GM04503 (cell line): Measurements from ENCODE around the gene PTPRD.

ENCODE experiments used
- DNase-seq: peaks from one replicate; pipeline ENCODE4 v3.0.0-alpha.2; 2012; ENCODE audit warnings: low read depth

The PTPRD gene

DNA sequence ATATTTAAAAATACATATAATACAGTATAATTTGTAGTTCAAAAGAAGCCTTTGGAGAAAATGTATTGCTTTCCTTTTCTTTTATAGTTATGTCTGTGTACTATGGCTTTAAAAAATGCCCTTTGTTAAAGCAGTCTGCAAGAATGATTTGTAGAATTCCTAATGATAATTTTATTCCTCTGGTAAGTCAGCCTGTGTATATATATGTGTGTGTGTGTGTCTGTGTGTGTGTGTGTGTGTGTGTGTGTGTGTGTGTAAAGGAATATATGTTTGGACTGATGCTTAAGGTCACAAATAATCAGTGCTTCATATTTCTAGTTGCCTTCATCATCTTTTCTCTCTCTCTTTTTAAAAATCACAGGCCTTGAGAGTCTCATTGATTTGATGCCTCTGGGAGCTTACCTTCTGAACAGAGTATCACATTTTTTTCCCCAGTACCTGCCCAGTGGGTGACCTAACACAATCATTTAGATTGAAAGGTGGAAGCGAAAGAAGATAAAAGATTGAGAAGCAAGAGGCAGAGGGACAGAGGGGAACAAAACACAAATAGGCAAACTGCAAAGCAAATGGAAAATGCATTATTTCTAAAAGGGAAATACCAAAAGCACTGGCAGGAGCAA, 2104.0 kb downstream of the PTPRD start:
- DNase-seq = no peak

DNA sequence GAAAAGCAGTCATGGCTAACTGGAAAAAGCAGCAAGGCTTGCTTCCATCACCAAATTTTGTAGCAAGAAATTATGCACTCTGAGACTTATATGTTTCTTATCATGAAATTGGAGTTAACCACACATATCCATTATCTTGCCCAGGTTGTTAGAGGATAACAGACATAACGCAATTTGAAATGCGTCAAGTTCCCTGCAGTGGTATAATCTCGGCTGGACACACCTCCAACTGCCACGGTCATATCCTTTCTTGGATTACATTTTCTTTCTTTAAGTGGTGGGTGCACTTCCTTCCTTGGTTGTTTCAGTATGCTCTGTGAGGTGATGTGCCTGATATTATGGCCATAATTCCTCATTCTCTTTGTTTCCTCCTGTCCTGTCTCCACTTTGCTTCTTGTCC, 2118.2 kb downstream of the PTPRD start:
- DNase-seq = no peak

DNA sequence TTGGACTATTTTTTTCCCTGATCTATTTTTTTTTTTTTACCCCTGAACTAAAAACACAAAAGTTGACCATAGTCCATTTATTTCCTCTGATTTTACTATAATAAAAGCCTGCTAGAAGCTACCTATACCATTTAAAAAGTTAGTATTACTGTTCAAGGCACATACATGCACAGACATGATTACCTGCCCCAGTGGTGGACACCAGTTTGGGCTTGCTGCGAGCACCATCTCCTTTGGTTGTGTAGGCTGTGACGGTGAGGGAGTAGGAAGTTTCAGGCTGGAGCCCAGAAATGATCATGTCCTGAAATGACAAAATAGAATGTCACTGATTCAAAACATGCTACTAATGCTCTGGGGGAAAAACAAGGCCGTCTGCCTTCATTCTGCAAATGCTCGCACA, 2120.1 kb downstream of the PTPRD start:
- no peak for DNase-seq

DNA sequence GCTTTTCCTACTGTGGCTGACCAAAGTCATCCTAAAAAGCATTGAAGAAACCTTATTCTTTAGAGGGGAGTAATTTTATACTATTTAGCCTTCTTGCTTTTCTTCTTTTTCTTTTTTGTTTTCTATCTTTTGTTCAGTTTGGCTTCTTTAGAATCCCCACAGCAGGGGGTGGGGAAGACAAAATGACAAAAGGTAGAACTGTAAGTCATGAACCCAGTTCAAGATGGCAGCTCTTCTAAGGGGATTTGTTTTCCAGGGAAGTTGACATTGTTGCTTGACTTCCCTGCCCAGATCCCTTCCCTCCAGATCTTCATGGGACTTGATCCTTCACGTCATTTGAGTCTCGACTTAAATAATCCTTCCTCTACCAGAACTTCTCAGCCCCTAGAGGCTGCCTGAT, 2120.8 kb downstream of the PTPRD start:
- no peak for DNase-seq

DNA sequence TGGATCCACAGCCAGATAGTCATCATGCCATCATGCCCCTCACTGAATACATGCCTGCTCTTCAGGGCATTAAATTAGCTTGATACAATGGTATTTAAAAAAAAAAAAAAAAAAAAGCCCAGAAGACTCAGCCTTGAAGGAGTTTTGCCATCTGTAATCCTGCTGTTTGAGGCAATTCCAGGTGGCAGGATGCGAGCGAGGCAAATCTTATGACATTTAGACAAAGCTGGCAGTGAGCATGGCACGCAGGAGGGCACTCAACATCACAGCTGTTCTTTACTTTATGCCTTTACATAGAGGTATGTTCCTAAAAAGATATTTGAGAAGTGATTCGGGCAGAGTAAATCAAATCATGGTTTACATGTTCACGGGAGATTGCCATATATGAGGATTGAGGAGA, 2121.2 kb downstream of the PTPRD start:
- no peak for DNase-seq

DNA sequence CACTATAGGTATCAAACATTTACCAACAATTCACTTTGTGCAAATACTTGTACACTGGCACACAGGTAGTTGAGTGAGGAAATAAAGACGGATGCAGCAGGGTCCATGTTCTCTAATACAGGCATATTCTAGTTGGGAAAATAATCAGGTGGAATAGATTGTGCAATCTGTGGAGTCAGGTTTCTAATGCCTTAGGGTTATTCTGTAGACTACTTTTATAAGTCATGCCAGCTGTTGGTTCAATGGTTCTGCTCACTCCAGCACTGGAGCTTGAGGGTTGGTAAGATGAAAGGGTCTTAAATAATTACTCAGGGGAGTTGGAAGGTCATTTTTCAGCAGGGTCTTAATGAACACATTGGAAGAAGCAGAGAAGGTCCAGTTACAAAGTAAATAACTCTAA, 2123.0 kb downstream of the PTPRD start:
- no peak for DNase-seq

DNA sequence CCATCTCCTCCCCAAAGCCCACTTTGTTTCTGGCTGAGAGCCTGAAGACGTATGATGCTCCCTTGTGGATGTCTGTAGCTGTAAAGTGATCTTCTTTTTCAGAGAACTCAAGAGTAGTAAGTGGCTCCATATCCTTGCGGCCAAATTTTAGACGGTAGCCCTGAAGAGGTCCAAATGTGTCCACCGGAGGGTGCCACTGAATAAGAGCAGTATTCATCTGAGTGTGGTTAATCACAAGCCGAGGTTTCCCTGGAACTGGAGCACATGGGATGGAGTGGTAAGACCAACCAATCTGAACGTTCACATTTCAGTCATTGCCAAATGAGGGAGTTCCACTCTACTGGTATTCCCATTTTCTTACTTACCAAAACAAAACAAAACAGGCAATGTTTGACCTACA, 2126.7 kb downstream of the PTPRD start:
- DNase-seq = no peak

DNA sequence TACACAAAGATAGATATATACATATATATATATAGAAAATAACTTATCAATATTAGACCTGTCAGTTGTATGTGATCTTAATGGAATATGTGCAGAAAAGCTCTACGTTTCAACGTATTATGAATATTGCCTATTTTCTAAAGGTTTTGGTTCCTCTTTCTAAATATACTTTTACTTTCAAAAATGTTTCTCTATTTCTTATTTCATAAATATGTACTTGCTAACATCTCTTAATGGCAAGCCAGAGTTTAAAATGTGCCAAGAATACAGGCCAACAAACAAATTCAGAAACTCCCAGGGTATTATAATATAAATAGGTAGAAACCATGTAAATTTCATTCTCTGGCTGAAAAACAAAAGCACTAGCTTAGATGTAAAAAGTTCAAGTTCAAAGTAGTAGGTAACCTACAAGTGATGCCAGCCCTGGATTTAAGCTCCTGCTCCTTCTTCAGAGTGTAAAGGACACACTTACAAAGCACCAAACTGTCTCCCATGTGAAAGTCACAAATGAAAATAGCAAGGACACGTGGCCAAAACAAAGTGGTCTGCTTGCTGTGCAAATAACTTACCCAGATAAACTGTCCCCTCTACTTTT, 2128.1 kb downstream of the PTPRD start:
- no peak for DNase-seq

DNA sequence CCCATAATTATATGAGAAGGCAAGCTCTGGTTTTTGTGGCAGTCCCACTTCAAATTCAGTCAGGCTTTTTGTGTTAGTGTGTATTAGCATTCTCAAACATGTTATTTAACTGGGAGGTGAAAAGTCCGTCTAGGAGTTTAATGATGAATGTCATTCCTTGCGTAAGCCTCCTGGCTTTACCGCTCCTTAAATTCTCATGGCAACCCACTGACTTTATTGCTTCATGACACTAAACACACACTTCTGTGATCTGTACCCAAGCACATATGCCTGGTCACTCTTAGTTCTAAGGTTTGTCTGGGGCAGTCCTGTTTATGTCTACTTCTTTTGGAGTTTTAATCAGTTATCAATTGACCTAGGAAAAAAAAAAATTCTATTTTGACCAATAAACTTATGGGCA, 2135.4 kb downstream of the PTPRD start:
- no peak for DNase-seq

DNA sequence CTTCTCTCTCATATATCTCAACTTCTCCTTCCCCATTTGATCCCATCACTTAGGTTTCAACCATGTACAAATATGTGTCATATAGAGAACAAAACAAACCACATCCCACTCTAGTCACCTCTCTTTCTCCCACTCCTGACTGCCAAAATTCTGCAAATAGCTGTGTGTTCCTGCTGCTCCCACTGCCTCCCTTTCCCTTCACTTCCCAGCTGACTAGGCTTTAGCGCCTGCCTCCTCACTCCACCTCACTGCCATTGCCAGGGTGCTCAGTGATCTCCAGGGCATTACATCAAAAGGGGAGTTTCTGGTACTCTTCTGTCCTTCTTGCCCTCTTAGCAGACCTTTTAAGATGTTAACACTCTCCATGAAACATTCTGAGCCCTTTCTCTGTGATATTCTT, 2137.9 kb downstream of the PTPRD start:
- DNase-seq = no peak

DNA sequence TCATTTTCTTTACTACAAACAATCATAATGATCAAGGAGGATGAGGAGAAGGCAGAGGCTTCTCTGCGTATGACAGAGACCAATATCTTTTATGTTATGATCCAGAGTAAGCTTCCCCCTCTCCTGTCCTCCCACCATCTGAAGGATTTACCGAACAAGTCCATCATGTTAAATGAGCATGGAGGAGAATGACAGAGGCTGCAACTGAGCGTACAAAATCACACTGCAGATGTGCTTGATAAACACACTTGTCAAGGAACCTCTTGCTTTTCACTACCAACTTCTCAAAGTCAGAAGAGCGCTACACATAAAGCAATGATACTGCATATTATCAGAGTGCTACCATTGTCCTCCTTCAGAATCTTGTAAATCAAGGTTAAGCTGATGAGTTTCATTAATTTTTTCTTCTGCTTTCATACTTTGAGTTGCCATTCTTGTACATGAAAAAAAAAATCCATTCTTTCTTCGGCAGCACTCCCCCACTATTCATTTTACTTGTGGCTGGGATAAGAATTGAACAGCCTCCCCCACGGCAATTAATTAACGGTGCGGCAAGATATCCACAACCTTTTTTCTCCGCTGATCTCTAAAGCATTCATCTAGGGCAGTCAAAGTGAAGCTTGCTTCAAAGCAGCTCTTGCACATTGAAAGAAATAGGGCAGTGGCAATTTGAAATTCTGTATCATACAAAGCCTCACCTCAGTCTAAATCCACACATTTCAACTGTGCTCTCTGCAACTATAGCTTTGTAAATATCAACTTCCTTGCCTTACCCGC, 2139.4 kb downstream of the PTPRD start:
- DNase-seq = no peak

DNA sequence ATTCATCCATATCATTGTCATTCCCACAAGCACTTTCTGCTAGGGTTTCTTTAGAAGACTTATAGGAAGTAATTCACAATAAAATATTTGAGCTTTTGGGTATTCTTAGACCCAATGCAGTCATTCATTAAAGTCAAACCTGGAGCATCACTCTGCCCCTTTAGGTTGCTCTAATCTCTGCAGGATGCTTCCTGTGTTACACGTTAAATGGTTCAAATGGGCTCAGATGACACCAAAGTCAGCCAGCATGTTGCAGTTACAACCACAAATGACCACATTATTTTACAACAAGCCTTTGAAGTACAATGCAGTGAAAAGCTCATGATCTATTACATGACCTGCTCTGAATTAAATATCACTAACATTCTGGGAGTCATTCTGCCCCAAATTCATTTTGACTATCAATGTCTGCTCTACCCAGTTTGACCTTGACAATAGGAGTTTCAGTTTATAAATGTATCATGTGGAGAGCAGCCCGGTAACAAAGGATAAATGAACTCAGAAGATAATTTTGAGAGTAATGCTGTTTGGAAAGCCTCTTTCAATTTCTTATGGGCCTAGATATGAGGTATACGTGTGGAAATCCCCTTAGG, 2144.7 kb downstream of the PTPRD start:
- no peak for DNase-seq

DNA sequence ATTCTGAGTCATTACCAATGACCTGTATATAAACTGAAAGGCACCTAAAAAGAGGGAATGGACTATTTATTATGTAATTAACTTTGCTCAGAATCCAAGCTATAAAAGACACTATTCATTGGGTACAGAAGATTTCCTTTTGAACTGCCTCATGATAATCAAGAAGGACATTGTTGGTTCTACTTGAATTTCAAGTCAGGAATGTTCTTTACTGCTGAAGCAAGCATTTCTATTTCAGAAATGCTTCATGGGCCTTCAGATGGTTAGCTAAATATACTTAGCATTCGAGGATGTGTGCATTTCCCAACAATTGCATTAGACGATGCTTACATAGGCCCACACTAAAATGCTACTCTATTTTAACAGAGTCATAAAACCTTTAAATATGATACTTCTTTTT, 2155.0 kb downstream of the PTPRD start:
- DNase-seq = no peak

DNA sequence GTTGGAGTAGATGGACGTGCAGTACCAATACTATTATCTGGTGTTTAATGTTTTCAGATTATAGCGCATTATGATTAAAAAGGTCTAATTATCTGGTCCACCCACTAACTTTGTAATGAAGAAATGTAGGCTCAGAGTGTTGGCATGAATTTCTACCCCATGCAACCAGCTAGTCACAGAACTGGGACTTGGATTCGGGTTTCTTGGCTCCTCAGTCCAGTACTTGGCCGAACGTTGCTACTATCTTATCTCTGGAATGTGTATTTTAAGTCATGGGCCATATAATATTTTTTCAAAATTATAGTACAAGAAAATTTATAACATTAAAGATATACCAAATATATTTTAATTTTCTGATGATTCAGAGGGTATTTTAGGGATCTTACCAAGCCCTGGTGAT, 2155.7 kb downstream of the PTPRD start:
- DNase-seq = no peak

DNA sequence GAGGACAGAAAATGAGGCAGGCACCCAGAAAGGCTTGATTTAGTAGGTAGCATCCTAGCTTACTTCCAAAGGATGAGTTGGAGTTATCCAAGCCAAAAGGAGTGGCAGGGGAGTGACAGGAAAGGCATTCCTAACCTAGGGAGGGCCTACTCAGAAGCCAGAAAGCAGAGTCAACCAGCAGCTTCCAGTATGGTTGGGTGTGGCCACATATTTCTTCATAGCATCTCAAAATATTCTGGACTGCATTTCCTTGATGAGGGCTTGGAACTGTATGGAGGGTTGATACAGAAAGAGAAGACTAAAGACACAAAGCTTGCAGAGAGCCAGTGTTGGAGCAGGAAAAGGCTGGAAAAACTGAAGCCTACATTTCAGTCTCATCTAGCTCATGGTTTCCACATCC, 2156.5 kb downstream of the PTPRD start:
- DNase-seq = no peak

DNA sequence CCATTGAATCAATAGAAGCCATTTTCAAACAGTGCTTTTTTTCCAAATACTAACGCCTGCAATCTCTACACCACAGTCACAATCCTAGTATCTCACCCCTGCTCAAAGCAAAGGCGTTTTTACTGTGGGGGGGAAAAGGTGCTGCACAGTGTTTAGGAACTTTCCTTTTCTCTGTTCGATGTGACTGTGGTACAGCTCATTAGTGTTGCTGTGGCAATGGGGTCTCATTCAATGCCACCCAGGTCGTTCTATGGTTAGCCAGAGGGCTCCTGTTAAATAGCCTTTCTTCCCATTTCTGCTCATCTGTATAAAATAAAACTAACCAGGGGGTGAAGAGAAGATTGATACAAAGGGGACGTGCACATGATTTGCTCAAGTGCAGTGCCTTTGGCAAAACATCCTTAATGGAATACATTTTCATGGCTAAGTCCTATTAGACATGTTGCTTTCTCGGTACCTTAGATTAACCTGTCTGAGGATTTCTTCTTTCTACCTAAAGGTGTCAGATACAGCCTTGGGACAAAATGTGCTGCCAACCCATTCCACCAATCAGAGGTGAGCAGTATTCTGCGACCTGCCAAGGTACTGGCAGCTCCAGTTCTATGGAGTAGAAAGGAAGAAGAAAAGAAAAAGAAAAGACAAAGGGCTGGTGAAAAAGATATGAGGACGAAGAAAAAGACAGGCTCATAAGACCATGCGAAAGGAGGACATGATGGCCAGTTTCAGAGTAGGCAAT, 2161.8 kb downstream of the PTPRD start:
- DNase-seq = no peak

DNA sequence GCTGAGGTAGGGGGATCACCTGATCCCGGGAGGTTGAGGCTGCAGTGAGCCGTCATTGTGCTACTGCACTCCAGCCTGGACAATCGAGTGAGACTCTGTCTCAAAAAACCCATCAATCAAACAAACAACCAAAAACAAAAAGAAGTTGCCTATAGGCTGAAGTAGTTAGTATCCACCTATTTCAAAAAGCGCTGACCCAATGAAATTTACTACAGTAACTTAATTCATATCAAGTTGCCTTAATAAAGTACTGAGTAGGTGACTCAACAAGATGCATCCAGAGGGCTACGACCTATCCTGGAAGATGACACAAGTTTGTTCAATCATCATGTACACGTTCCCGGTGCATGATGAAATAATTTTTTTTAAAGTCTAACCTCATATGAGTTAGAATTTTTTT, 2164.6 kb downstream of the PTPRD start:
- no peak for DNase-seq

DNA sequence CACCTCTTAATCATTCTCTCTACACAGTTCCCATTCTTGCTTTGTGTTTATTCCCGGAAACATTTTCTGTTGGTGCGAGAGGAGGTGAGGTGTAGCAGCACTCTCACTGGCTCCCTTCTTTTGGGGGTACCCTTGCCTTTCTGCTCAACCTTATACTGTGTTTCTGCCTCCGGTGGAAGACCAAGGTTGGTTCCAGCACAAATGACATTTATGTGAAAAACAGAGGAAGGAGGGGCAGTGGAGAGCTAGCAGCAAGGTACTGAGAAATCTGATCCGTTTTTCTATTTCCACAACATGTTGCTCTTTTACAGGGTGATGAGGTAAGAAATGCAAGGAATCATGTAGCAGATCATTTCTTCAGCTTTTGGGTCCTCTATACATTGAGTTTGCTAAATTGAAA, 2165.2 kb downstream of the PTPRD start:
- DNase-seq = no peak

DNA sequence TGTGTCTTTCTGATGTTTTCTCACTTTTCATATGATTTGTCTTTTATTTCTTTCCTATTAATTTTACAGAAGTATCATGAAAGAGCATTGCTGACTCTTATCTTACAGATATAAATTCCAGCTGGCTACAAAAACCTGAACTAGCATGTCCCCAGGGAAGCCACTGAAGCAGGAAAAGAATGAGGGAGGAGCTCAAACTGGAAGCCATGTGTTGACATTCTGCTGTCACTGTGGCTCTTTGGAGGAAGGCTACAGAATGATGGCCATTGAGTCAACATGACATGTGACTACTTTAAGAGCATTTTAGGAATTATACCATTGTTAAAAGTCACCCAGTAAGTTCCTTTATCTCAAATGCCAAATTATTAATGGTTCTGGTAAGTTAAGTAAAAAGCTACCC, 2174.9 kb downstream of the PTPRD start:
- DNase-seq = no peak

DNA sequence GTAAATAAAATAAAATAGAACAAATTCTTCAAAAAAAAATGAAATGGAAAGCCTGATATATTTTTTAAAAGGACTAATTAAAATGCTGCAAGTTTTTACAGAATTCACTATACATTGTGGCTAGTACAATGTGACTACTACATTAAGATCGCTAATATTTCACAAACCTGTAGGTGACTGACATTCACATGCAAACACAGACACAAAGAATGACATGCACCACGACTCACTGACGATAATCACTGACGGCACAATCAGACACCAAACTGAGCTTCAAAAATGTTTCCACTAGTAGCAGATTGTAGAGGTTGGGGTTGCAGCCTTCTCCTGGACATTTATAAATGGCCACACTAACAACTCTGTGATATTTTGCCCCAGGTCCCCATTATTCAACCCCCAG, 2175.5 kb downstream of the PTPRD start:
- no peak for DNase-seq

DNA sequence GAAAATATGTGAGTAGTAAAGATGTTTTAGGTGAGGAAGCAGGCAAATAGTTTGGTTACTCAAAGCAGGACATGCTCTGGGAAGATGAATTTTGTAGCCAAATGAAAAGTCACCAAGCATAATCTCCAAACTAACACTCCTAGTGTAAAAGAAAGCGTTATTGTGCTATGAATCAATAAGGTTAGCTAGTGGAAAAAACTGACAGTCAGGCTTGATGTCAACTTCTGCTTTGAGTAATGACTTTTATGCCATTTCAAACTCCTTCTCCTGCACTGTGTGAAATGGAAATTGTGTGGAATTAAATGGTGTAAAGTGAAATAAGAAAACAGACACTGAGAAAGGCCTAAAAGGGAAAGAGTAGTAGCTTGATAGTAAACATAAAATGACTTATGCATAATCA, 2176.0 kb downstream of the PTPRD start:
- DNase-seq = no peak

DNA sequence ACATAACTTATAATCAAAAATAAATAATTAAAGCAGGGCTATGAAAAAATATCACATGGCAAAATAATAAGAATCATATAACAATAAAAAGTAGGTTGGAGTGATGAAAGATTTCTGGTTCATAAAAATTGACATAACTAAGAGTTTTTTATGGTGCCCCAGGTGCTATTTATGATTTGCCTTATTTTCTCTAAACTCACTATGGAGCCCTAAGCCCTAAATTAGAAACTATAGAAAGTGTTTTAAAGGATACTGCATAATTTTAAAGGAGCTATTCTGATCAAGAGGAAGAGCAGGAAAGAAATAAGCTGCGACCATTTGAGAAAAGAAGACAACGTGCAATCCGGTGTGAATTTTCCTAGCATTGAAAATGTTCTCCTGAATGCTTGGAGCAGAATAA, 2178.2 kb downstream of the PTPRD start:
- DNase-seq = no peak

DNA sequence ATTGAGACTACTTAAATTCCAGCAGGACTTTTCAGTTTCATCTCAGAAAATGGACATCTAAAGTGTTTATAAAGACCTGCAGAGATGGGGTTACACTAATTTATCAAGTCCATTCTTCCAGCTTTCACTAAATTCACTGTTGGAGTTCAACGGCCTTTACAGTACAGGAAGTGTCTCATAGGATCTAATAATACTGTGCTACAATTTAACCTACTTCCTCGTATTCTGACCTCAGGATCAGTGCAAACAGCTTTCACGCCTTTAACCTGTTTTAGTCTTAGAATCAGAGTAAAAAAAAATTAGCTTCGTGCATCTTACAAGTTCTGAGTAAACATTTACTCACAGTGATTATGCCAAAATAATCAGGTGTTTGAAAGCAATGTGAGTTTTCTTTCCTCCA, 2180.6 kb downstream of the PTPRD start:
- DNase-seq = no peak
